ENCODE data around the gene PPEF2.
"Not testable (repeated sequence)": the region's sequence is repeated elsewhere in the genome, so short reads cannot be mapped to it uniquely, and the experiment has no call there.

PPEF2 gene

GRCh38 chr4:75902352-75902751 is at the start of gene PPEF2:
Gene PPEF2 (minus strand): TSS chr4:75902452. CDS start chr4:75896325, 6,127 bp downstream.
- DNase-seq = no peak

- DNase-seq = no peak
These were observed 48.1 kb upstream of the PPEF2 start for GRCh38 chr4:75950213-75950815.

- DNase-seq = no peak
These were observed 46.7 kb upstream of the PPEF2 start for GRCh38 chr4:75948822-75949444.

- DNase-seq = no peak
These were observed 38.5 kb upstream of the PPEF2 start, which contains the start of gene NAAA for GRCh38 chr4:75940692-75941253. Gene NAAA (minus strand): TSS chr4:75941013. CDS start chr4:75940949, 64 bp downstream.

GRCh38 chr4:75939890-75940691 is 37.8 kb upstream of the PPEF2 start:
- DNase-seq = no peak

GRCh38 chr4:75935628-75936027 is 33.4 kb upstream of the PPEF2 start:
- no peak for DNase-seq

- no peak for DNase-seq
These were observed 27.9 kb upstream of the PPEF2 start for GRCh38 chr4:75930152-75930551.

GRCh38 chr4:75924916-75925315 is 22.7 kb upstream of the PPEF2 start:
- not testable (repeated sequence) for DNase-seq

- no peak for DNase-seq
These were observed 22.1 kb upstream of the PPEF2 start for GRCh38 chr4:75924309-75924827.

- DNase-seq = no peak
These were observed 20.3 kb upstream of the PPEF2 start for GRCh38 chr4:75922588-75922987.

- no peak for DNase-seq
These were observed 19.7 kb upstream of the PPEF2 start for GRCh38 chr4:75921910-75922309.

- no peak for DNase-seq
These were observed 18.1 kb upstream of the PPEF2 start for GRCh38 chr4:75920327-75920726.

- no peak for DNase-seq
These were observed 17.7 kb upstream of the PPEF2 start for GRCh38 chr4:75919920-75920319.

GRCh38 chr4:75916091-75916661 is 13.9 kb upstream of the PPEF2 start:
- no peak for DNase-seq

GRCh38 chr4:75912968-75913367 is 10.7 kb upstream of the PPEF2 start:
- no peak for DNase-seq

- DNase-seq = not testable (repeated sequence)
These were observed 8.6 kb upstream of the PPEF2 start for GRCh38 chr4:75910831-75911230.

- DNase-seq = no peak
These were observed 7.2 kb upstream of the PPEF2 start for GRCh38 chr4:75909405-75909804.

GRCh38 chr4:75908555-75908954 is 6.3 kb upstream of the PPEF2 start:
- no peak for DNase-seq

GRCh38 chr4:75907966-75908365 is 5.7 kb upstream of the PPEF2 start:
- DNase-seq = no peak

GRCh38 chr4:75904076-75904475 is 1.8 kb upstream of the PPEF2 start:
- no peak for DNase-seq

GRCh38 chr4:75898536-75898935 is 3.7 kb downstream of the PPEF2 start:
- no peak for DNase-seq

GRCh38 chr4:75895744-75896314 is 6.4 kb downstream of the PPEF2 start:
- no peak for DNase-seq

- DNase-seq = no peak
These were observed 9.7 kb downstream of the PPEF2 start for GRCh38 chr4:75892508-75892907.
